Fibroblast of pulmonary artery (primary cell): ENCODE results near the gene HOXA13.

Experiments used
- DNase-seq: peaks from one replicate; pipeline ENCODE4 v3.0.0-alpha.2; 2010; ENCODE audit warnings: low read depth
- H3K4me3 ChIP-seq: replicated peaks from 2 replicates; pipeline ENCODE4 v1.5.1; 2011; ENCODE audit warnings: low read depth, mild to moderate bottlenecking, control low read depth, low read length, moderate library complexity
- TF ChIP-seq, protein P1 (sequence below): IDR thresholded peaks from 2 replicates; pipeline ENCODE4 v1.5.1; 2011; ENCODE audit warnings: mild to moderate bottlenecking, control low read depth, low read length, inconsistent platforms; ENCODE audit errors: missing control alignments

HOXA13 gene

DNA sequence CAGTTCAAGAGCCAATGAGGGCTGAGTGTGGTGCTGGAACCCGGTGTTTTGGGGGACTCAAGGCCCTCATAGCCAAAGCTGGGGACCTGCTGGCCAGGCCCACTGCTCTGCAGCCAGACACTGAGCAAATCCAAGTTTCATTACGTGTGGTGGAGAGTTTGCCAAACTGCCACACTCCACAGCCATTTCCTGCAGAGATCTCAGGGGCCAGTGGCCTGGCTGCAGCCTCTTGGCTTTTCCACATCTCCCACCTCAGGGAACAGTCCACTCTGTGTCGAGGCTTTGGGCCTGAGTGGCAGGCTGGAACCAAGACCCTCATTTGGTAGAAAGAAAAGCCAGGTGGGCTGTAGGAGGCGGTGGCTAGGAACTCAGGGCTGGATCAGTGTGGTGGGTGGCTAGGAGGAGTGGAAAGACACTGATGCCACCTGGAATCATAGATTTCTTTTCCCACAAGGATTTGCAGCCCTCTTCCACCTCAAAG lies 18.1 kb downstream of the HOXA13 start:
- TF ChIP-seq, protein P1, sequence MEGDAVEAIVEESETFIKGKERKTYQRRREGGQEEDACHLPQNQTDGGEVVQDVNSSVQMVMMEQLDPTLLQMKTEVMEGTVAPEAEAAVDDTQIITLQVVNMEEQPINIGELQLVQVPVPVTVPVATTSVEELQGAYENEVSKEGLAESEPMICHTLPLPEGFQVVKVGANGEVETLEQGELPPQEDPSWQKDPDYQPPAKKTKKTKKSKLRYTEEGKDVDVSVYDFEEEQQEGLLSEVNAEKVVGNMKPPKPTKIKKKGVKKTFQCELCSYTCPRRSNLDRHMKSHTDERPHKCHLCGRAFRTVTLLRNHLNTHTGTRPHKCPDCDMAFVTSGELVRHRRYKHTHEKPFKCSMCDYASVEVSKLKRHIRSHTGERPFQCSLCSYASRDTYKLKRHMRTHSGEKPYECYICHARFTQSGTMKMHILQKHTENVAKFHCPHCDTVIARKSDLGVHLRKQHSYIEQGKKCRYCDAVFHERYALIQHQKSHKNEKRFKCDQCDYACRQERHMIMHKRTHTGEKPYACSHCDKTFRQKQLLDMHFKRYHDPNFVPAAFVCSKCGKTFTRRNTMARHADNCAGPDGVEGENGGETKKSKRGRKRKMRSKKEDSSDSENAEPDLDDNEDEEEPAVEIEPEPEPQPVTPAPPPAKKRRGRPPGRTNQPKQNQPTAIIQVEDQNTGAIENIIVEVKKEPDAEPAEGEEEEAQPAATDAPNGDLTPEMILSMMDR: no peak
- no peak overlapping the region for H3K4me3 ChIP-seq
- no peak for DNase-seq

DNA sequence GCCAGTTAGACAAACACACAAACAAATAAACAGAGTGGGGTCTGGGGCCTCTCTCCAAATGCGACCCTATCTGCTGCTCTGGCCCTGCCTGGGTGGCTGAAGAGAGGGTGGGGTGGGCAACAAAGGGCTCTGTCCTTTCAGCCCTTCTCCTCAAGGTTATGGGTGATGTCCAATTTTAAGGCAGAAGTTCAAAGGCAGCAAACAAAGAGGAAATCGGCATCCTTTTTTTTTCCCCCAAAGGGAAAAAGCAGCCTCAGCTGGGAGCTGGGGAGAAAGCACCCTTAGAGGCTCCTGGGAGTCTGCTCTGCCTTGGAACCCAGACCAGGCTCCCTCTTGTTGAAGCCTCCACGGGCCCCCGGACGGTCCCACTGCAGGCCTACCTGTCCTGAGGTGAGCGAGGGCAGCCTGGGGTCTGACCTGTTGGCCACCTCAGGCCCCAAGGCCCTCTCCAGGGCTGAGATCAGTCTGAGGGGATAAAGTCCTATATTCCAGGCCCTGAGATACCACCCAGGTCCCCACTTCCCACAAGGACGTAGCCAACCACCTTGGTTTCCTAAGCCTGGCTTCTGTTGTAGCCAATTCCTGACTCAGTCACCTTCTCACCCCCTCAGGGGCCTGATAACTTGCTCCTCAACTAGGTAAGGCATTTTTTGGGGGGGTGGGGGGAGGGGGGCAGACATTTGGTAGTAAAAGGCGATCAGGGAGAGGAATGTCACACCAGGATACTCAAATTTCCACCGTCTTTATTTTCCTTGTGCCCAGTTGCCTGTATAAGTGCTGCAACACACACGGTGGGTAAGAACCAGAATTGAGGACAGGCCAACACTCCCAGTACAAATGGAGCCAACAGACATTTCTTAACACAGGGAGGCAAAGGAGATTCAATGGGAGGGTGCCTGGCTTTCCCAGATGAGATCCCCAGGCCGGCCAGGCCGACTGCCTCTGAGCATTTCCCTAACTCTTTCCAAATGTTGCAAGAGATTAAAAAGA lies 19.2 kb downstream of the HOXA13 start:
- TF ChIP-seq, protein P1: no peak
- H3K4me3 ChIP-seq: no peak overlapping the region

DNA sequence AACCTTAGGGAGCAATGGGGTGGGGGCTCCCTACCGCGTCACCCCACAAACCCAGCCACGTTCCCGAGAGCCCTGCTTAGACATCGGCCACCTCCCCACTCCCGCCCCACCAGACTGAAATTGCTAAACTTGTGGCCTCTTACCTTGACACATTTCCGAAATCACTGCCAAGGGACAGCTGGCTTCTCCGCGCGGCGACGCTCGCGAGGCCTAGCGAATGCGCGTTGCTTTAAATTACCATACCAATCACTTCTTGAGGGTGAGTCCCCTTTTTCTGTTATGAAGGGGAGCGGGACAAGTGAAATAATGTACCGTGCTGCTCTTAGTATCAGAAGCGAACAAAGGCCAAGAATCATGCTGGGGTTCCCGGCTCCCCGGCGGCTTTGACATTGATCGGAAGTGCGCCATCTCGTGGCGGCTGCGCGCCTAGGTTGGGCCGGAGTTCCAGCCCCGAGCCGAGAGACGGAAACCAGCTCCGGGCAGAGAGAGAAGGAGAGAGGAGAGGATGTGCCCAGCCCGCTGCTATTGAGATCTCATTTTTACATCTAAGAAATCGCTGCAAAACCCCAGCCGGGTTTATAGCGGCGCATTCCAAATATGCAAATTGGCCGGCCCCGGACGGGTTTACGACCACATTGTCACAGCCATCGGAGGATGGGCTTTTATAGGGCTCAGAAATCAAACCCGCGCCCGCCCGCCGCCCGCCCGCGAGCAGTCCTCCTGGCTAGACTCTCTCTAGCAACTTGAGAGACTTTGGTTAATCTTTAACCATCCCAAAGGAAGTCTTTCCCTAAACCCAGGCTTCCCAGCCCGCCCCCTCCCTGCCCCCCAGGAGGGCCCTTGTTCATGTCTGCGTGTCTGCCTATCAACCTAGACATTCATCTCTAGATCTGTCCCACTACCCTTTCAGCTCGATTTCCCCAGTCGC lies 20.1 kb downstream of the HOXA13 start:
- peak; percentile 43 for DNase-seq
- no peak overlapping the region for H3K4me3 ChIP-seq
- TF ChIP-seq, protein P1: peak; percentile 64

More for the DNA sequence above, 19.2 kb downstream of the HOXA13 start:
- no peak for DNase-seq

DNA sequence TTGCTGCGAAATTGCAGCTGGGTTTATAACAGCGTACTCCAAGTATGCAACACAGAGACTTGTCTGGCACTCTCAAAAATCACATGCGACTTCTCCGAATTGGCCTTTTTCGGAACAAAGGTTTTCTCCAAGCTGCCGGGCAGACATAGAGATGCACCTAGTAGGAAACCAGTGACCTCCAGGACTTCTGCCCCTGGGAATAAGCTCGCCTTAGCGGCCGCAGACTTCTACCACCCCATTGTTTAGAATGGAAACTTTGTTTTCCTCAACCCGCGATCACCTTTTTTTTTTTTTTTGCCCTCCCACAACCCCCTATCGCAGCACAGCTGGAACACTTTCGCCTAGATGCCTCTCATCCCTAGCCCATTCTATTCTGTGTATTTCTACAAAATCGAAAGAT lies 20.9 kb downstream of the HOXA13 start:
- TF ChIP-seq, protein P1: no peak
- DNase-seq: no peak
- H3K4me3 ChIP-seq: no peak overlapping the region

DNA sequence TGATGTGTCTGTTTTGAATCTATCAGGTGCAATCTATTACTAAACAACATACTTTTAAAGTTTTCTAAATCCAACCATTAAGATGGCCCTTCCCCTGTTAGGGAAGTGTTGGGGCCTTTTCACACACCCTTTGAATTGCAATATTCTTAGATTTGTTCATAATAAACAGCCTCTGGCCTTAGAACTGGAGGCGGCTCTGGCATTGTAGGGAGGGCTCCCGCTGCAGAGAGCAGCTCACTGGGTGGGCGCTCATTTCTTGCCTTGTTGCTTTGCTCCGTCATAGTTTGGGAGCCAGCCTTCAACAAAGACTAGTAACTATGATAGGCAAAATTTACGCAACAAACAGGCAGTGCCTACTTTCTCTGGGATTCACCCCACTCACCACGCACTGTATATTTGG lies 21.5 kb downstream of the HOXA13 start:
- TF ChIP-seq, protein P1: no peak
- H3K4me3 ChIP-seq: no peak overlapping the region
- no peak for DNase-seq

DNA sequence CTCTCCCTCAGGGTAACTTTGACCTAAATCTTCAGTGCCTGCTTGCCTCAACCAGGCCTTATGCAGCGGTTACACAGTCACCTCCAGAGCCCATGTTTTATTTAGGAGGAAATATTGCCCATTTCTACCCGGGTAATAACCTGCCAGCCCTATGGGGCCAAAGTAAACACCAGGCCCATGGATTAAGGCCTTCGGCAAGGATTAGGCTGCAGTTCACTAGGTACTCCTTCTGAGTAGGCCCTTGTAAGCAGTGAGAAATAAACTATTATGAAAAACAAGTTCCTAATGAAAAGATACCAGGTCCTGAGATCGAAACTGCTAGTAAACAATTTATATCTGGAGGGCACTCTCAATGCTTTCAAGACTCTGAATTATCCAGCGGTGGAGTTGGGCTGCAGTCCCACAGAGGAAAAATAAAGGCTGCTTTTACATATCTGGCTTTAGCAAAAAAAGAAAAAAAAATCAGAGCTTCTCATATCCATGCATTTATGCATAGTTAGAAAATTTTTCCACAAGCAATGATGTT lies 22.0 kb downstream of the HOXA13 start:
- no peak for DNase-seq
- TF ChIP-seq, protein P1: no peak
- H3K4me3 ChIP-seq: no peak overlapping the region
